Measurements from ENCODE around the gene HBA2. TPM values are rescaled to one million over a fixed set of nuclear protein-coding genes. Genes with fewer than 3 reads are reported as not detected.
A peak's percentile ranks its signal among the peaks of the same experiment; 100 is the strongest.
"Not testable (repeated sequence)": the region's sequence is repeated elsewhere in the genome, so short reads cannot be mapped to it uniquely, and the experiment has no call there.

Gene HBA2
- not detected for total RNA-seq

DNA sequence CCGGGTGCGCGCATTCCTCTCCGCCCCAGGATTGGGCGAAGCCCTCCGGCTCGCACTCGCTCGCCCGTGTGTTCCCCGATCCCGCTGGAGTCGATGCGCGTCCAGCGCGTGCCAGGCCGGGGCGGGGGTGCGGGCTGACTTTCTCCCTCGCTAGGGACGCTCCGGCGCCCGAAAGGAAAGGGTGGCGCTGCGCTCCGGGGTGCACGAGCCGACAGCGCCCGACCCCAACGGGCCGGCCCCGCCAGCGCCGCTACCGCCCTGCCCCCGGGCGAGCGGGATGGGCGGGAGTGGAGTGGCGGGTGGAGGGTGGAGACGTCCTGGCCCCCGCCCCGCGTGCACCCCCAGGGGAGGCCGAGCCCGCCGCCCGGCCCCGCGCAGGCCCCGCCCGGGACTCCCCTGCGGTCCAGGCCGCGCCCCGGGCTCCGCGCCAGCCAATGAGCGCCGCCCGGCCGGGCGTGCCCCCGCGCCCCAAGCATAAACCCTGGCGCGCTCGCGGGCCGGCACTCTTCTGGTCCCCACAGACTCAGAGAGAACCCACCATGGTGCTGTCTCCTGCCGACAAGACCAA, at the start of gene HBA2:
HBA2 (plus strand) TSS at position 503 of the 568 bp plus-strand sequence; CDS start at position 540, 37 bp downstream.
- DNase-seq; CTCF ChIA-PET; POLR2A ChIA-PET; H3K4me1 Mint-ChIP-seq; H3K27ac Mint-ChIP-seq; H3K36me3 Mint-ChIP-seq (ENCODE audit: low read depth); H3K9me3 Mint-ChIP-seq (ENCODE audit: low read depth); H3K4me3 Mint-ChIP-seq; intact Hi-C loops (cut with DNase I, micrococcal nuclease): not testable (repeated sequence)
- ATAC-seq, result peak; percentile 55
- H3K27me3 Mint-ChIP-seq, result peaks cover 50% of the 10 kb centered on the region

- POLR2A ChIA-PET, result not testable (repeated sequence)
These were observed 48.9 kb upstream of the HBA2 start for GRCh38 chr16:123558-124350.

GRCh38 chr16:125011-125410, 47.7 kb upstream of the HBA2 start:
- H3K9me3 Mint-ChIP-seq (ENCODE audit: low read depth), result no peaks in the 10 kb centered on the region
- ChIA-PET POLR2A (no interaction called here), CTCF (interaction anchor here (0.8 to 1.0 kb wide), 3 partner anchors 8 to 80 kb away, joined by 3 to 8 read pairs (median 4); no protein-coding TSS in a partner anchor)
- no peak overlapping the region for H3K27ac Mint-ChIP-seq
- H3K4me3 Mint-ChIP-seq, result no peak overlapping the region
- DNase-seq (no peak), ATAC-seq (no peak)
- intact Hi-C loops (cut with DNase I, micrococcal nuclease), result no loop called here
- no peaks in the 10 kb centered on the region for H3K27me3 Mint-ChIP-seq
- peaks cover 11% of the 10 kb centered on the region for H3K4me1 Mint-ChIP-seq
- peaks cover 12% of the 10 kb centered on the region for H3K36me3 Mint-ChIP-seq (ENCODE audit: low read depth)

More at GRCh38 chr16:123558-124350, 48.9 kb upstream of the HBA2 start:
- H3K27ac Mint-ChIP-seq; H3K27me3 Mint-ChIP-seq; H3K4me3 Mint-ChIP-seq; ATAC-seq; H3K9me3 Mint-ChIP-seq (ENCODE audit: low read depth); CTCF ChIA-PET; DNase-seq; H3K4me1 Mint-ChIP-seq; intact Hi-C loops (cut with DNase I, micrococcal nuclease): not testable (repeated sequence)
- H3K36me3 Mint-ChIP-seq (ENCODE audit: low read depth), result peaks cover 12% of the 10 kb centered on the region

GRCh38 chr16:129075-129474, 43.6 kb upstream of the HBA2 start:
- Mint-ChIP-seq H3K9me3 (ENCODE audit: low read depth) (no peaks in the 10 kb centered on the region), H3K36me3 (ENCODE audit: low read depth) (peaks cover 10% of the 10 kb centered on the region), H3K27ac (no peak overlapping the region), H3K4me1 (peaks cover 26% of the 10 kb centered on the region), H3K27me3 (no peaks in the 10 kb centered on the region), H3K4me3 (no peak overlapping the region)
- DNase-seq, result no peak
- ChIA-PET CTCF (interaction anchor here (1.6 kb wide), 1 partner anchor 22 kb away, joined by 6 read pairs; no protein-coding TSS in a partner anchor), POLR2A (no interaction called here)
- no peak for ATAC-seq
- intact Hi-C loops (cut with DNase I, micrococcal nuclease), result no loop called here

- Mint-ChIP-seq H3K27me3 (no peaks in the 10 kb centered on the region), H3K4me3 (no peak overlapping the region), H3K36me3 (ENCODE audit: low read depth) (peaks cover 13% of the 10 kb centered on the region), H3K27ac (no peak overlapping the region), H3K9me3 (ENCODE audit: low read depth) (no peaks in the 10 kb centered on the region), H3K4me1 (peaks cover 36% of the 10 kb centered on the region)
- ChIA-PET CTCF (interaction anchor here (0.9 kb wide), 1 partner anchor 14 kb away, joined by 3 read pairs; no protein-coding TSS in a partner anchor), POLR2A (no interaction called here)
- ATAC-seq (no peak), DNase-seq (no peak)
- intact Hi-C loops (cut with DNase I, micrococcal nuclease), result no loop called here
These were observed 42.0 kb upstream of the HBA2 start for GRCh38 chr16:130533-131173.

DNA sequence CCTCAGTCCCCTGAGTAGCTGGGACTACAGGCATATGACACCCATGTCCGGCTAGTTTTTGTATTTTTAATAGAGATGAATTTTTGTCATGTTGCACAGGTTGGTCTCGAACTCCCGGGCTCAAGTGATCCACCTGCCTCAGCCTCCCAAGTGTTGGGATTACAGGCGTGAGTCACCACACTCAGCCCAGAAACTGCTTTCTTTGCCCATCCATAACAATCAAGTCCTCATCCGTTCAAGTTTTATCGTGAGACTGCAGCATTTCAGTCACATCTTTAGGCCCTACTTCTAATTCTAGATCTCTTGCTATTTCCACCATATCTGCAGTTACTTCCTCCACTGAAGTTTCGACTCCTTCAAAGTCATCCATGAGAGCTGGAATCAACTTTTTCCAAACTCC, 40.6 kb upstream of the HBA2 start:
- CTCF ChIA-PET, result interaction anchor here (0.6 to 3.1 kb wide), 4 partner anchors 7 to 35 kb away, joined by 3 to 14 read pairs (median 4); no protein-coding TSS in a partner anchor
- POLR2A ChIA-PET, result no interaction called here
- Mint-ChIP-seq H3K4me1 (peaks cover 43% of the 10 kb centered on the region), H3K27me3 (no peaks in the 10 kb centered on the region), H3K36me3 (ENCODE audit: low read depth) (peaks cover 18% of the 10 kb centered on the region), H3K27ac (no peak overlapping the region), H3K9me3 (ENCODE audit: low read depth) (no peaks in the 10 kb centered on the region), H3K4me3 (no peak overlapping the region)
- no peak for DNase-seq
- ATAC-seq, result no peak
- intact Hi-C loops (cut with DNase I, micrococcal nuclease), result no loop called here

DNA sequence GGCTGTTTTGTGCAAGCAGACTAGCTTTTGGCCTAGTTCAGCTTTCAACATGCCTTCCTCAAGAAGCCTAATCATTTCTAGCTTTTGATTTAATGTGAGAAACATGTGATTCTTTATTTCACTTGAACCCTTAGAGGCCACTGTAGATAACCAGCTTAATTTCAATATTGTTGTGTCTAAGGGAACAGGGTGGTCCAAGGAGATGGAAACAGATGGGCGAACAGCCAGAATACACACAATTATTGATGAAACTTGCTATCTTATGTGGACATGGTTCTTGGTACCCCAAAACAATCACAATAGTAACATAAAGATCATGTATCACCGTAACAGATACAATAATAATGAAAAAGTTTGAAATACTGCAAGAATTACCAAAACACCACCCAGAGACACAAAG, 39.0 kb upstream of the HBA2 start:
- peaks cover 44% of the 10 kb centered on the region for H3K4me1 Mint-ChIP-seq
- CTCF ChIA-PET, result interaction anchor here (0.8 to 3.1 kb wide), 4 partner anchors 9 to 47 kb away, joined by 3 to 14 read pairs (median 4); partner anchors contain the start of gene HBQ1

GRCh38 chr16:138049-138417, 34.6 kb upstream of the HBA2 start:
- Mint-ChIP-seq H3K27ac (peak overlapping the region; percentile 81), H3K4me3 (peak overlapping the region; percentile 78), H3K36me3 (ENCODE audit: low read depth) (peaks cover 14% of the 10 kb centered on the region), H3K27me3 (no peaks in the 10 kb centered on the region), H3K9me3 (ENCODE audit: low read depth) (no peaks in the 10 kb centered on the region), H3K4me1 (peaks cover 24% of the 10 kb centered on the region)
- POLR2A ChIA-PET, result interaction anchor here (0.6 kb wide), 1 partner anchor 68 kb away, joined by 3 read pairs; no protein-coding TSS in a partner anchor
- intact Hi-C loops (cut with DNase I, micrococcal nuclease), result loop anchor here in 1 of 2 experiments (1.0 to 5.0 kb wide), 11 partner anchors 27 to 498 kb away; partner anchors contain the start of genes CAPN15, HBM, LUC7L and METTL26
- CTCF ChIA-PET, result interaction anchor here (0.6 kb wide), 1 partner anchor 11 kb away, joined by 3 read pairs; no protein-coding TSS in a partner anchor
- ATAC-seq (peak; percentile 8), DNase-seq (peak; percentile 43)

More for the DNA sequence above, 39.0 kb upstream of the HBA2 start:
- no peaks in the 10 kb centered on the region for H3K9me3 Mint-ChIP-seq (ENCODE audit: low read depth)
- H3K27ac Mint-ChIP-seq, result no peak overlapping the region
- H3K27me3 Mint-ChIP-seq, result no peaks in the 10 kb centered on the region
- intact Hi-C loops (cut with DNase I, micrococcal nuclease), result no loop called here
- H3K36me3 Mint-ChIP-seq (ENCODE audit: low read depth), result peaks cover 18% of the 10 kb centered on the region
- POLR2A ChIA-PET, result interaction anchor here (1.1 kb wide), 1 partner anchor 26 kb away, joined by 3 read pairs; no protein-coding TSS in a partner anchor
- no peak for DNase-seq
- no peak for ATAC-seq
- H3K4me3 Mint-ChIP-seq, result no peak overlapping the region

GRCh38 chr16:140175-140857, 32.4 kb upstream of the HBA2 start:
- H3K36me3 Mint-ChIP-seq (ENCODE audit: low read depth), result peaks cover 8% of the 10 kb centered on the region
- H3K27ac Mint-ChIP-seq, result no peak overlapping the region
- intact Hi-C loops (cut with DNase I, micrococcal nuclease), result no loop called here
- no peak for ATAC-seq
- H3K9me3 Mint-ChIP-seq (ENCODE audit: low read depth), result no peaks in the 10 kb centered on the region
- CTCF ChIA-PET, result interaction anchor here (0.7 to 0.8 kb wide), 2 partner anchors 8 to 182 kb away, joined by 3 read pairs; no protein-coding TSS in a partner anchor
- no peak for DNase-seq
- peaks cover 6% of the 10 kb centered on the region for H3K27me3 Mint-ChIP-seq
- H3K4me1 Mint-ChIP-seq, result peaks cover 10% of the 10 kb centered on the region
- POLR2A ChIA-PET, result no interaction called here
- peak overlapping the region; percentile 9 for H3K4me3 Mint-ChIP-seq

DNA sequence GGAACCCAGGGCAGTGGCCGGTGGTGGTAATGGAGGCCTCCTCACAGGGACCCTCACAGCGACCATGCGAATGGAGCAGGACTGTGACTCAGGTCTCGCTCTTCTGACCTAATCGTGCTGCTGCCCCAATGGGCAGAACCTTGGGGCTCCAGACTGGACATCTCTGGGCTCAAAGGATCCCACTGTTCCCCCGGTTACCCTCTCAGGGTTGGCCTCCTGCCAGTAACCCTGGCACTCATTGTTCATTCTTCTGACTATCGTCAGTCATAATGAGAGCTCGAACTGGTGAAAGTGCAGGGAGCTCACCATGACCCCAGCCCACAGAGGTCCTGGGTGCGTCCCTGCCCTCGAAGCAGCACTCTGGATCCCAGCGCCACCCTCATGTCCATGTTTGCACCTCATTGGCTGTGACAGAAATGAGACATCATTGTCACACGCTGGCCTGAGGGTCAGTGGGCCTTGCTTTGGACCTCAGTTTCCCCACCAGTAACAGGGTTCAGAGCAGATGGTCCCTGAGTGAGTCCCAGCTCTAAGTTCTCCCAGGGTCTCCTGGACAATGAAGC, 30.2 kb upstream of the HBA2 start:
- ATAC-seq (no peak), DNase-seq (no peak)
- H3K4me3 Mint-ChIP-seq, result no peak overlapping the region
- no peak overlapping the region for H3K27ac Mint-ChIP-seq
- H3K4me1 Mint-ChIP-seq, result no peaks in the 10 kb centered on the region
- peaks cover 8% of the 10 kb centered on the region for H3K27me3 Mint-ChIP-seq
- intact Hi-C loops (cut with DNase I, micrococcal nuclease), result no loop called here
- no peaks in the 10 kb centered on the region for H3K36me3 Mint-ChIP-seq (ENCODE audit: low read depth)
- no peaks in the 10 kb centered on the region for H3K9me3 Mint-ChIP-seq (ENCODE audit: low read depth)
- ChIA-PET CTCF (no interaction called here), POLR2A (no interaction called here)

GRCh38 chr16:143047-143446, 29.6 kb upstream of the HBA2 start:
- CTCF ChIA-PET, result interaction anchor here (0.6 to 1.1 kb wide), 2 partner anchors 38 to 196 kb away, joined by 3 read pairs; no protein-coding TSS in a partner anchor
- POLR2A ChIA-PET, result no interaction called here
- peaks cover 8% of the 10 kb centered on the region for H3K27me3 Mint-ChIP-seq
- no peak overlapping the region for H3K4me3 Mint-ChIP-seq
- no peaks in the 10 kb centered on the region for H3K9me3 Mint-ChIP-seq (ENCODE audit: low read depth)
- ATAC-seq, result no peak
- H3K27ac Mint-ChIP-seq, result no peak overlapping the region
- H3K4me1 Mint-ChIP-seq, result no peaks in the 10 kb centered on the region
- no peaks in the 10 kb centered on the region for H3K36me3 Mint-ChIP-seq (ENCODE audit: low read depth)
- intact Hi-C loops (cut with DNase I, micrococcal nuclease), result no loop called here
- DNase-seq, result no peak
